ENCODE measurements around the gene DNAJC10. TPM values are rescaled to one million over a fixed set of nuclear protein-coding genes. Genes with fewer than 3 reads are reported as not detected.

Gene DNAJC10
- total RNA-seq, 3 donors from 2014 or later (not counting 1 experiment from before 2014, with no cell fraction given): 56.4 to 63.0 (median 60.6) TPM

DNA sequence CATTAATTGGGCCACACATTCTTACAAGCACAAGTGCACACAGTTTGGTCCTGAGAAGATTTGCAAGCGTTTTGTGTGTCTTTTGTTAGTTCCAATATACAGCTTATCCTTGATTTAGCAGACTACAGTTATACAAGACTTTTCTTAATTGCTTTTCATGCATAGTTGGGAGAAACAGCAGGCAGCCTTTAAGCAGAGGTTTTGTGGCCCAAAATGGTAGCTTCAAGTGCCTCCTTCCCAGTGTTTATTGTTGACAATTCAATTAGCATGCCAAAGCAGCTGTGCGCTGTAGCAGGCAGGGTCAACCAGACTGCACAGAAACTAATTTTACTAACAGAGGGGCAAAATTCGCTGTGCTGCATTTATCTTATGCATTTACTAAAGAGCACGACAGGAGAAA lies 102.9 kb downstream of the DNAJC10 start:
- ATAC-seq: no peak
- H3K27me3 Mint-ChIP-seq (ENCODE audit: low read depth in 2 of 2): peaks cover 0 to 6% of the 10 kb centered on the region in 2 donors
- 87% methylated on average over 4 of the region's 4 CpGs for WGBS (ENCODE audit: insufficient coverage)

DNA sequence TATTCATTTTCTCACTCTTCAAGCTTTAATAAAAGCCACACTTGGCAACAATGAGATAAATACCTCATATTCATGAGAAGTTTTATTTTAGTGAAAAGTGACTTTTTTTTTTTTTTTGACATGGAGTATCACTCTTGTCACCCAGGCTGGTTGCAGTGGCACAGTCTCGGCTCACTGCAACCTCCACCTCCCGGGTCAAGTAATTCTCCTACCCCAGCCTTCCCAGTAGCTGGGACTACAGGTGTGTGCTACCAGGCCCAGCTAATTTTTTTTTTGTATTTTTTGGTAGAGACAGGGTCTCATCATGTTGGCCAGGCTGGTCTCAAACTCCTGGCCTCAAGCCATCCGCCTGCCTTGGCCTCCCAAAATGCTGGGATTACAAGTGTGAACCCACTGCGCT lies 103.4 kb downstream of the DNAJC10 start:
- ATAC-seq: no peak
- Histone ChIP-seq H3K4me3 (ENCODE audit: low read length) (no peak overlapping the region), H3K27ac (ENCODE audit: low read length) (no peak overlapping the region), H3K27me3 (ENCODE audit: control insufficient read depth, insufficient read depth, low read length) (no peaks in the 10 kb centered on the region), H3K36me3 (ENCODE audit: control insufficient read depth, insufficient read depth, low read length) (no peaks in the 10 kb centered on the region), H3K4me1 (ENCODE audit: control insufficient read depth, insufficient read depth, low read length) (no peaks in the 10 kb centered on the region), H3K9me3 (ENCODE audit: control insufficient read depth, insufficient read depth, low read length) (no peaks in the 10 kb centered on the region)
- intact Hi-C loops (cut with micrococcal nuclease): no loop called here
- no peak for DNase-seq
- no peaks in the 10 kb centered on the region for H3K4me1 Mint-ChIP-seq
- no peaks in the 10 kb centered on the region for H3K36me3 Mint-ChIP-seq
- H3K27ac Mint-ChIP-seq: no peak overlapping the region
- TF ChIP-seq, protein P1, sequence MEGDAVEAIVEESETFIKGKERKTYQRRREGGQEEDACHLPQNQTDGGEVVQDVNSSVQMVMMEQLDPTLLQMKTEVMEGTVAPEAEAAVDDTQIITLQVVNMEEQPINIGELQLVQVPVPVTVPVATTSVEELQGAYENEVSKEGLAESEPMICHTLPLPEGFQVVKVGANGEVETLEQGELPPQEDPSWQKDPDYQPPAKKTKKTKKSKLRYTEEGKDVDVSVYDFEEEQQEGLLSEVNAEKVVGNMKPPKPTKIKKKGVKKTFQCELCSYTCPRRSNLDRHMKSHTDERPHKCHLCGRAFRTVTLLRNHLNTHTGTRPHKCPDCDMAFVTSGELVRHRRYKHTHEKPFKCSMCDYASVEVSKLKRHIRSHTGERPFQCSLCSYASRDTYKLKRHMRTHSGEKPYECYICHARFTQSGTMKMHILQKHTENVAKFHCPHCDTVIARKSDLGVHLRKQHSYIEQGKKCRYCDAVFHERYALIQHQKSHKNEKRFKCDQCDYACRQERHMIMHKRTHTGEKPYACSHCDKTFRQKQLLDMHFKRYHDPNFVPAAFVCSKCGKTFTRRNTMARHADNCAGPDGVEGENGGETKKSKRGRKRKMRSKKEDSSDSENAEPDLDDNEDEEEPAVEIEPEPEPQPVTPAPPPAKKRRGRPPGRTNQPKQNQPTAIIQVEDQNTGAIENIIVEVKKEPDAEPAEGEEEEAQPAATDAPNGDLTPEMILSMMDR (IDR thresholded peaks at IDR 0.05): no peak
- no peak overlapping the region for H3K4me3 Mint-ChIP-seq
- WGBS (ENCODE audit: insufficient coverage): 91% methylated on average over 3 of the region's 4 CpGs
- no peaks in the 10 kb centered on the region for H3K9me3 Mint-ChIP-seq
- H3K27me3 Mint-ChIP-seq (ENCODE audit: low read depth in 2 of 2): peaks cover 0 to 6% of the 10 kb centered on the region in 2 donors

More for the DNA sequence above, 102.9 kb downstream of the DNAJC10 start:
- Histone ChIP-seq H3K9me3 (ENCODE audit: control insufficient read depth, insufficient read depth, low read length) (no peaks in the 10 kb centered on the region), H3K36me3 (ENCODE audit: control insufficient read depth, insufficient read depth, low read length) (no peaks in the 10 kb centered on the region), H3K4me1 (ENCODE audit: control insufficient read depth, insufficient read depth, low read length) (no peaks in the 10 kb centered on the region), H3K4me3 (ENCODE audit: low read length) (no peak overlapping the region), H3K27me3 (ENCODE audit: control insufficient read depth, insufficient read depth, low read length) (no peaks in the 10 kb centered on the region), H3K27ac (ENCODE audit: low read length) (no peak overlapping the region)
- intact Hi-C loops (cut with micrococcal nuclease): no loop called here
- H3K4me3 Mint-ChIP-seq: no peak overlapping the region
- TF ChIP-seq, protein P1 (IDR thresholded peaks at IDR 0.05): no peak
- no peaks in the 10 kb centered on the region for H3K36me3 Mint-ChIP-seq
- no peaks in the 10 kb centered on the region for H3K4me1 Mint-ChIP-seq
- no peak overlapping the region for H3K27ac Mint-ChIP-seq
- DNase-seq: no peak
- no peaks in the 10 kb centered on the region for H3K9me3 Mint-ChIP-seq

DNA sequence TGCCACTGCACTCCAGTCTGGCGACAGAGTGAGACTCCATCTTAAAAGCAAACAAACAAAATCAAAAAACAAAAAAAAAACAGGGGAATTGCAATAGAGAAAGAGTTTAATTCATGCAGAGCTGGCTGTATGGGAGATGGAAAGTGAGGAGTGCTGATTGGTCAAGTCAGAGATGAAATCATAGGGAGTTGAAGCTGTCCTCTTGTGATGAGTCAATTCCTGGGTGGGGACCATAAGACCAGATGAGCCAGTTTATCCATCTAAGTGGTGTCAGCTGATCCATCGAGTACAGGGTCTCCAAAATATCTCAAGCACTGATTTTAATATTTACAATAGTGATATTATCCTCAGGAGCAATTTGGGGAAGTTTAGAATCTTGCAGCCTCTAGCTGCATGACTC lies 105.1 kb downstream of the DNAJC10 start:
- Histone ChIP-seq H3K36me3 (ENCODE audit: control insufficient read depth, insufficient read depth, low read length) (no peaks in the 10 kb centered on the region), H3K9me3 (ENCODE audit: control insufficient read depth, insufficient read depth, low read length) (no peaks in the 10 kb centered on the region), H3K4me1 (ENCODE audit: control insufficient read depth, insufficient read depth, low read length) (no peaks in the 10 kb centered on the region), H3K27me3 (ENCODE audit: control insufficient read depth, insufficient read depth, low read length) (no peaks in the 10 kb centered on the region), H3K4me3 (ENCODE audit: low read length) (no peak overlapping the region), H3K27ac (ENCODE audit: low read length) (no peak overlapping the region)
- DNase-seq (no peak), ATAC-seq (no peak)
- intact Hi-C loops (cut with micrococcal nuclease): no loop called here
- Mint-ChIP-seq H3K4me3 (no peak overlapping the region), H3K4me1 (no peaks in the 10 kb centered on the region), H3K27ac (no peak overlapping the region), H3K9me3 (no peaks in the 10 kb centered on the region), H3K36me3 (no peaks in the 10 kb centered on the region), H3K27me3 (ENCODE audit: low read depth in 2 of 2) (peaks cover 0 to 6% of the 10 kb centered on the region in 2 donors)
- 100% methylated on average over 1 of the region's 2 CpGs for WGBS (ENCODE audit: insufficient coverage)
- TF ChIP-seq, protein P1 (IDR thresholded peaks at IDR 0.05): no peak

DNA sequence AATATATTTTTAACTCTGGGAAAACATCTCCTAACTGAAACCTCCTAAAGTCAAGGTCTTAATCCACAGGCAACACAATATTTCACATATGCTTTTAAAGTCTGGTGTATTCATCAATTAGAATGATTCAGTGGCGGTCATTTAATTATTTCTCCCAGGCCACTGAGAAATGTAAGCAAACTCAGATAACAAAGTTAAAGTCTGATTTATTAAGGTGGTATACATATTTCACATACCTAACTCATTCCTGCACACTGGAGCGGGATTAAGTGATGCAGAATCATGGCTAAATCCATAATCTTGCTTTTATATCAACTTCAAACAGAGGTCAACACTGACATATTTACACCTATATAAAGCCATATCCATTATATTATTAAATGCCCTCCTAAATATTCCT lies 106.7 kb downstream of the DNAJC10 start:
- WGBS (ENCODE audit: insufficient coverage): 91% methylated on average over 1 of the region's 2 CpGs
- H3K4me1 ChIP-seq (ENCODE audit: control insufficient read depth, insufficient read depth, low read length): no peaks in the 10 kb centered on the region
- intact Hi-C loops (cut with micrococcal nuclease): no loop called here
- H3K27ac ChIP-seq (ENCODE audit: low read length): no peak overlapping the region
- H3K36me3 ChIP-seq (ENCODE audit: control insufficient read depth, insufficient read depth, low read length): no peaks in the 10 kb centered on the region
- ATAC-seq (no peak), DNase-seq (no peak)
- Mint-ChIP-seq H3K4me1 (no peaks in the 10 kb centered on the region), H3K27ac (no peak overlapping the region), H3K4me3 (no peak overlapping the region), H3K27me3 (ENCODE audit: low read depth in 2 of 2) (peaks cover 0 to 11% of the 10 kb centered on the region in 2 donors), H3K36me3 (no peaks in the 10 kb centered on the region), H3K9me3 (no peaks in the 10 kb centered on the region)
- no peaks in the 10 kb centered on the region for H3K27me3 ChIP-seq (ENCODE audit: control insufficient read depth, insufficient read depth, low read length)
- H3K9me3 ChIP-seq (ENCODE audit: control insufficient read depth, insufficient read depth, low read length): no peaks in the 10 kb centered on the region
- H3K4me3 ChIP-seq (ENCODE audit: low read length): no peak overlapping the region
- TF ChIP-seq, protein P1 (IDR thresholded peaks at IDR 0.05): no peak

All from natural killer cell (primary cell).